GM13977 (cell line): ENCODE measurements around the gene PKD1L1.
A peak's percentile ranks its signal among the peaks of the same experiment; 100 is the strongest.
"Not testable (repeated sequence)": the region's sequence is repeated elsewhere in the genome, so short reads cannot be mapped to it uniquely, and the experiment has no call there.

Experiments
- DNase-seq: peaks from one replicate; pipeline ENCODE4 v3.0.0; 2012; ENCODE audit warnings: low spot score
- CTCF ChIP-seq: IDR thresholded peaks from 2 replicates; pipeline ENCODE4 v1.5.1; 2012; ENCODE audit warnings: mild to moderate bottlenecking, control low read depth; ENCODE audit not compliant: insufficient read depth; ENCODE audit errors: extremely low read depth, missing control alignments
- in situ Hi-C: fragments of 300-500 bp; cut with MboI; formaldehyde crosslinking; loops from one replicate; pipeline ENCODE4 v1.12.0; 2022; ENCODE audit warnings: low sequenced_read_pairs, low pct_unique_long_range_greater_than_20kb, mixed read lengths, inconsistent platforms; ENCODE audit not compliant: unreplicated experiment

The PKD1L1 gene

GRCh38 chr7:47948141-47948790 lies at the start of gene PKD1L1:
PKD1L1 (minus strand) TSS chr7:47948466; CDS start chr7:47948440, 26 bp downstream.
- in situ Hi-C loops: no loop called here

GRCh38 chr7:47992446-47992845 lies 44.2 kb upstream of the PKD1L1 start:
- in situ Hi-C loops: no loop called here
- no peak for DNase-seq
- TF ChIP-seq CTCF: no peak

More at GRCh38 chr7:47948141-47948790, at the start of gene PKD1L1:
- DNase-seq: no peak
- TF ChIP-seq CTCF: no peak

GRCh38 chr7:47991741-47992311 lies 43.6 kb upstream of the PKD1L1 start:
- peak; percentile 88 for DNase-seq
- in situ Hi-C loops: no loop called here
- TF ChIP-seq CTCF: peak; percentile 89

GRCh38 chr7:47991270-47991669 lies 43.0 kb upstream of the PKD1L1 start:
- in situ Hi-C loops: no loop called here
- DNase-seq: no peak
- TF ChIP-seq CTCF: no peak

- TF ChIP-seq CTCF: no peak
- in situ Hi-C loops: no loop called here
- DNase-seq: no peak
Measured at GRCh38 chr7:47990592-47990991, 42.3 kb upstream of the PKD1L1 start.

GRCh38 chr7:47989607-47990400 lies 41.5 kb upstream of the PKD1L1 start:
- not testable (repeated sequence) for DNase-seq
- in situ Hi-C loops: loop anchor here (10.0 kb wide), 1 partner anchor 125 kb away; no protein-coding TSS in a partner anchor
